Stimulated activated CD4-positive, alpha-beta T cell treated with anti-CD3 and anti-CD28 coated beads, TNF-alpha, amount 100 ng/mL, for 48 hours (primary cell): ENCODE measurements around the gene AQP11.

Experiments used
- DNase-seq, 3 donors: peaks; one replicate each; pipeline ENCODE4 v3.0.0-alpha.2; 2020; ENCODE audit warnings: low read depth in 3 of 3

AQP11 gene

DNA sequence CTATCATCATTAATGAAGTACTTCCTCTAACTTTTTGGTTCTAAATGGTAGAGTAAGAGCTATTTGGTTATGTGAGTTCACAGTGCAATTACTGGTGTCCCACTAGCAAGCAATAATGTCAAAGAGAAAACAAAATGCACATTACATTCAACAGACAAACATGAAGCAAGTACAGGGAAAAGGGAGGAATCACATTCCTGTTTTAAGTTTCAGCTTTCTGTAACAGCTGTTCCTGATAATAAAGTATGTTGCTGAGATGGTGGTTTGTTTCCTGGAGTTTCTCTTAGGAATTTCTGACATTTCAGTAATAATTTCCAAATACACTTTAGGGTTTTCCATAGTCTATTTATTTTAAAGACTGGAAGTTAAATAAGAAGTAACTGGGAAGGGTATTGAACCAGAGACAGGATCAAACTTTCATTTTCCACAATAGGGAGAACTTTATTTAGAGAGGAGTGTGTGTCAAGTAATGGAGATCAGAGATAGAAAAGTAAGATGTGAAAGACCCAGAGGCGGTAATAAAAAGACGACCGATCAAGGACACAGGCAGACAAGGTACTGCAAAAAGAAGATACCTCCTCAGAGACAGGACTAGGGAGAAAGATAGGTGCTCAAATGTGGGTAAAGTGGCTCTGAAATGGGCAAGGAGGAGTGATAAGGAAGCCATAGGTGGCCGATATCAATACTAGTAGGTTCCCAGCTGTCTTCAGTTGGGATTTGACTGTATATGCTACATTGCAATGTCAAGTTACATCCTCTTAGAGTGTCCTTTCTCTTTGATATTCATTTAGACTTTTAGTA is 68.7 kb downstream of the AQP11 start:
- DNase-seq = no peak
